HCT116 (cell line): ENCODE measurements around the gene LNP1.

Experiments used
- ATF3 ChIP-seq: IDR thresholded peaks from 2 replicates; pipeline ENCODE4 v1.6.1; 2012
- CEBPB ChIP-seq: IDR thresholded peaks from 2 replicates; pipeline ENCODE4 v1.6.1; 2012; ENCODE audit warnings: low read depth
- CTCF ChIP-seq, 3 experiments: fragments of 200-600 bp in 1 of 3; sonication (generic) in 1 of 3; IDR thresholded peaks in 2 of 3; conservative IDR thresholded peaks in 1 of 3; 2 replicates each; pipeline ENCODE4 v1.5.1; 2012 to 2017; ENCODE audit warnings: low read depth in 2 of 3, low read length in 2 of 3, antibody characterized with exemption in 1 of 3, borderline replicate concordance in 1 of 3, control low read depth in 1 of 3, mild to moderate bottlenecking in 1 of 3, mixed read lengths in 1 of 3, mixed run types in 1 of 3, moderate library complexity in 1 of 3; ENCODE audit not compliant: insufficient read depth in 1 of 3
- EZH2 ChIP-seq: fragments of 200-600 bp; sonication (generic); IDR thresholded peaks from 2 replicates; pipeline ENCODE4 v1.6.1; 2017; ENCODE audit warnings: antibody characterized with exemption, mixed run types
- EZH2phosphoT487 ChIP-seq: fragments of 200-600 bp; IDR thresholded peaks from 2 replicates; pipeline ENCODE4 v1.6.1; 2018; ENCODE audit warnings: antibody characterized with exemption, borderline replicate concordance
- FOSL1 ChIP-seq: IDR thresholded peaks from 2 replicates; pipeline ENCODE4 v1.6.1; 2012; ENCODE audit warnings: low read depth
- MAX ChIP-seq: IDR thresholded peaks from 2 replicates; pipeline ENCODE4 v1.6.1; 2012
- POLR2A ChIP-seq: IDR thresholded peaks from 2 replicates; pipeline ENCODE4 v1.7.0; 2011; ENCODE audit warnings: borderline replicate concordance; ENCODE audit not compliant: insufficient read depth, insufficient read length; ENCODE audit errors: extremely low read depth
- POLR2AphosphoS5 ChIP-seq: IDR thresholded peaks from 2 replicates; pipeline ENCODE4 v1.6.1; 2011; ENCODE audit warnings: mild to moderate bottlenecking, low read depth, low read length, moderate library complexity
- REST ChIP-seq: IDR thresholded peaks from 2 replicates; pipeline ENCODE4 v1.6.1; 2012; ENCODE audit warnings: low read depth
- SIN3A ChIP-seq: IDR thresholded peaks from 2 replicates; pipeline ENCODE4 v1.6.1; 2012; ENCODE audit warnings: low read depth
- SRF ChIP-seq: IDR thresholded peaks from 2 replicates; pipeline ENCODE4 v1.6.1; 2012; ENCODE audit warnings: low read depth
- YY1 ChIP-seq: IDR thresholded peaks from 2 replicates; pipeline ENCODE4 v1.6.1; 2011; ENCODE audit warnings: low read length, low read depth, moderate library complexity, mild to moderate bottlenecking; ENCODE audit not compliant: insufficient replicate concordance; ENCODE audit errors: extremely low read depth
- ZFX ChIP-seq: fragments of 450-650 bp; IDR thresholded peaks from 2 replicates; pipeline ENCODE4 v1.6.1; 2017

- no peak for TF ChIP-seq MAX
- no peak for TF ChIP-seq CTCF (IDR thresholded peaks at IDR 0.05 in 2 of 3, conservative IDR thresholded peaks at IDR 0.05 in 1 of 3; ENCODE audit: borderline replicate concordance in 1 of 3, insufficient read depth in 1 of 3, low read depth in 2 of 3, low read length in 2 of 3)
- no peak for TF ChIP-seq ATF3
- no peak for TF ChIP-seq POLR2A
- no peak for TF ChIP-seq FOSL1
- no peak for TF ChIP-seq SIN3A
- TF ChIP-seq ZFX = no peak
- TF ChIP-seq POLR2AphosphoS5 = no peak
- no peak for TF ChIP-seq EZH2
- no peak for TF ChIP-seq CEBPB
- TF ChIP-seq YY1 = no peak
- no peak for TF ChIP-seq EZH2phosphoT487
- TF ChIP-seq REST = no peak
- no peak for TF ChIP-seq SRF
Measured at GRCh38 chr3:100503448-100503847, 102.1 kb downstream of the LNP1 start.
